Upper lobe of left lung (tissue), 4 donors: ENCODE measurements around the gene FOXN3.

Source experiments
- CTCF ChIP-seq, 6 experiments: fragments of 450-650 bp in 4 of 6; fragments of 200-600 bp in 2 of 6; sonication (generic) in 2 of 6; IDR thresholded peaks; one replicate each; pipeline ENCODE4 v1.5.1; 2016 to 2019; ENCODE audit warnings: antibody characterized with exemption in 6 of 6
- POLR2A ChIP-seq, 4 donors: fragments of 450-650 bp; IDR thresholded peaks; one replicate each; pipeline ENCODE4 v1.5.1; 2016 to 2017; ENCODE audit warnings: antibody characterized with exemption in 4 of 4, mild to moderate bottlenecking in 2 of 4

GRCh38 chr14:89185919-89186855, 230.8 kb downstream of the FOXN3 start:
- TF ChIP-seq CTCF (IDR thresholded peaks at IDR 0.05): no peak
- no peak for TF ChIP-seq POLR2A (IDR thresholded peaks at IDR 0.05)
